K562 (cell line): ENCODE measurements around the gene NRF1. TPM values are rescaled to one million over a fixed set of nuclear protein-coding genes. Genes with fewer than 3 reads are reported as not detected.

Experiments
- ATAC-seq: fragments of 200-7000 bp; cut with Tn5 transposase; 3 replicates; pipeline ENCODE4 v1.9.1; 2020; ENCODE audit warnings: moderate library complexity
- BruUV-seq: library from RNA; stranded (reverse); fragments of 400-500 nt; replicated peaks from 2 replicates; lab custom pipeline; 2021; lab: Mats Ljungman, UMichigan
- CTCF ChIA-PET: fragments of 300-600 bp; formaldehyde crosslinking; extraction: SDS; loops from one replicate; lab custom pipeline; 2021; ENCODE audit warnings: low intra/inter-chr PET ratio; lab: Yijun Ruan, JAX
- POLR2A ChIA-PET: fragments of 300-600, 350-650 bp; sonication (Branson Sonifier 250); formaldehyde crosslinking; extraction: SDS; loops from one replicate; lab custom pipeline; 2021; ENCODE audit warnings: antibody characterized with exemption, inconsistent platforms; lab: Yijun Ruan, JAX
- DNase-seq, 4 experiments: peaks; one replicate each; pipeline versions ENCODE4 v3.0.0 to v3.0.0-alpha.2; 2011 to 2018; ENCODE audit warnings: low spot score in 3 of 4, mixed read lengths in 3 of 4; ENCODE audit errors: extremely low read depth in 1 of 4
- FAIRE-seq: peaks from 2 replicates; lab custom pipeline; 2011; peaks lifted over from hg19 to GRCh38; lab: Jason Lieb, UNC
- H2AFZ ChIP-seq: 2 replicates; pipeline ENCODE4 v1.6.0; 2011; ENCODE audit warnings: low read depth, low read length, control low read depth, inconsistent platforms
- H3K27ac ChIP-seq: fragments of 200-600 bp; 3 replicates; pipeline ENCODE4 v1.8.0; 2011; ENCODE audit warnings: low read depth, mild to moderate bottlenecking, control low read depth, inconsistent platforms, low read length, moderate library complexity, mixed read lengths; ENCODE audit errors: extremely low read depth
- H3K27me3 ChIP-seq, 2 experiments: fragments of 300-600 bp in 1 of 2; 2 replicates in 1 of 2; 3 replicates in 1 of 2; pipeline versions ENCODE4 v1.6.0 to v1.8.0; 2011; ENCODE audit warnings: inconsistent platforms in 2 of 2, low read length in 2 of 2, mild to moderate bottlenecking in 1 of 2, mixed read lengths in 1 of 2, moderate library complexity in 1 of 2; ENCODE audit not compliant: control insufficient read depth in 2 of 2, insufficient read depth in 2 of 2
- H3K36me3 ChIP-seq: fragments of 300-600 bp; 3 replicates; pipeline ENCODE4 v1.8.0; 2011; ENCODE audit warnings: mild to moderate bottlenecking, low read length, inconsistent platforms; ENCODE audit not compliant: control insufficient read depth, insufficient read depth
- H3K4me1 ChIP-seq, 2 experiments: fragments of 200-600 bp in 1 of 2; replicated peaks in 1 of 2; 2 replicates in 1 of 2; 3 replicates in 1 of 2; pipeline versions ENCODE4 v1.5.1 to v1.8.0; 2011; ENCODE audit warnings: inconsistent platforms in 2 of 2, low read length in 2 of 2, mild to moderate bottlenecking in 1 of 2, mixed read lengths in 1 of 2, moderate library complexity in 1 of 2; ENCODE audit not compliant: control insufficient read depth in 2 of 2, insufficient read depth in 2 of 2
- H3K4me2 ChIP-seq: 2 replicates; pipeline ENCODE4 v1.6.1; 2011; ENCODE audit warnings: low read length, control low read depth, inconsistent platforms, mixed read lengths; ENCODE audit not compliant: insufficient read depth
- H3K4me3 ChIP-seq: fragments of 200-600 bp; sonication (generic), shearing (Covaris generic); 2 replicates; pipeline ENCODE4 v1.5.1; 2016; ENCODE audit warnings: control low read depth, inconsistent platforms
- H3K79me2 ChIP-seq: fragments of 200-600 bp; 3 replicates; pipeline ENCODE4 v1.8.0; 2011; ENCODE audit warnings: low read length, inconsistent platforms; ENCODE audit not compliant: control insufficient read depth, insufficient read depth
- H3K9ac ChIP-seq, 2 experiments: 2 replicates each; pipeline versions ENCODE4 v1.6.0 to v1.6.1; 2011; ENCODE audit warnings: low read depth in 2 of 2, low read length in 2 of 2, control low read depth in 1 of 2, inconsistent platforms in 1 of 2, mild to moderate bottlenecking in 1 of 2, mixed read lengths in 1 of 2; ENCODE audit not compliant: insufficient read depth in 1 of 2
- H3K9me1 ChIP-seq: one replicate; pipeline ENCODE4 v1.6.0; 2011; ENCODE audit warnings: inconsistent platforms, mild to moderate bottlenecking, low read length, moderate library complexity; ENCODE audit not compliant: control insufficient read depth, insufficient read depth
- H3K9me3 ChIP-seq: replicated peaks from 2 replicates; pipeline ENCODE4 v1.5.1; 2011; ENCODE audit warnings: low read depth, low read length, inconsistent platforms; ENCODE audit not compliant: control insufficient read depth, insufficient read depth
- H4K20me1 ChIP-seq: replicated peaks from 2 replicates; pipeline ENCODE4 v1.6.1; 2011; ENCODE audit warnings: low read length, inconsistent platforms, mixed read lengths; ENCODE audit not compliant: control insufficient read depth, insufficient read depth
- ARID1B ChIP-seq: fragments of 450-650 bp; IDR thresholded peaks from 2 replicates; pipeline ENCODE4 v1.6.1; 2016; ENCODE audit warnings: antibody characterized with exemption, mild to moderate bottlenecking, inconsistent platforms
- CHAMP1 ChIP-seq: fragments of 450-650 bp; IDR thresholded peaks from 2 replicates; pipeline ENCODE4 v1.6.1; 2016; ENCODE audit warnings: mild to moderate bottlenecking
- CHD1 ChIP-seq: fragments of 200-600 bp; sonication (generic); IDR thresholded peaks from one replicate; pipeline ENCODE4 v1.6.1; 2012; ENCODE audit warnings: mild to moderate bottlenecking, moderate library complexity, low read length, inconsistent platforms
- CHD4 ChIP-seq: fragments of 200-600 bp; sonication (generic); IDR thresholded peaks from 3 replicates; pipeline ENCODE4 v1.6.1; 2012; ENCODE audit warnings: low read depth, mild to moderate bottlenecking, mixed read lengths, low read length, inconsistent platforms; ENCODE audit not compliant: insufficient read depth, insufficient replicate concordance, poor library complexity, severe bottlenecking
- DLX4 ChIP-seq: fragments of 250-450 bp; sonication (Bioruptor Pico); IDR thresholded peaks from 2 replicates; pipeline ENCODE4 v1.6.1; 2021; ENCODE audit warnings: mild to moderate bottlenecking
- ELF2 ChIP-seq: fragments of 250-450 bp; sonication (Bioruptor Pico); IDR thresholded peaks from 2 replicates; pipeline ENCODE4 v1.5.0; 2021; ENCODE audit warnings: mild to moderate bottlenecking
- HCFC1 ChIP-seq: IDR thresholded peaks from 2 replicates; pipeline ENCODE4 v1.6.1; 2012; ENCODE audit warnings: low read depth, low read length, improper control_type of control experiment
- MCM3 ChIP-seq: fragments of 450-650 bp; IDR thresholded peaks from 2 replicates; pipeline ENCODE4 v1.6.1; 2016
- NR2C1 ChIP-seq, 2 experiments: fragments of 450-650 bp; IDR thresholded peaks; 2 replicates each; pipeline ENCODE4 v1.6.1; 2017; ENCODE audit warnings: mild to moderate bottlenecking in 2 of 2, antibody characterized with exemption in 1 of 2, inconsistent platforms in 1 of 2, missing compliant biosample characterization in 1 of 2, missing genetic modification characterization in 1 of 2
- RB1 ChIP-seq: fragments of 450-650 bp; IDR thresholded peaks from 2 replicates; pipeline ENCODE4 v1.6.1; 2017; ENCODE audit warnings: low read depth, mild to moderate bottlenecking
- RBM34 ChIP-seq: fragments of 200-400 bp; formaldehyde crosslinking; IDR thresholded peaks from 2 replicates; pipeline ENCODE4 v1.6.1; 2018; ENCODE audit warnings: low read length, borderline replicate concordance; ENCODE audit not compliant: insufficient read depth
- SLC30A9 ChIP-seq: fragments of 250-450 bp; sonication (Bioruptor Pico); IDR thresholded peaks from 2 replicates; pipeline ENCODE4 v1.8.0; 2022; ENCODE audit warnings: mild to moderate bottlenecking, moderate library complexity
- SMAD2 ChIP-seq: fragments of 150-350 bp; IDR thresholded peaks from 2 replicates; pipeline ENCODE4 v1.6.1; 2014; ENCODE audit warnings: low read depth, mild to moderate bottlenecking, low read length
- SOX6 ChIP-seq: fragments of 450-650 bp; IDR thresholded peaks from 2 replicates; pipeline ENCODE4 v1.6.1; 2014; ENCODE audit warnings: mild to moderate bottlenecking
- ZNF165 ChIP-seq: fragments of 250-450 bp; sonication (Bioruptor Pico); IDR thresholded peaks from 2 replicates; pipeline ENCODE4 v1.4.0; 2020; ENCODE audit warnings: borderline replicate concordance
- ZNF354B ChIP-seq: fragments of 250-450 bp; sonication (Bioruptor Pico); IDR thresholded peaks from 2 replicates; pipeline ENCODE4 v1.4.0; 2020
- ZNF445 ChIP-seq: fragments of 250-450 bp; sonication (Bioruptor Pico); IDR thresholded peaks from 2 replicates; pipeline ENCODE4 v1.4.0; 2020; ENCODE audit warnings: low read depth, mild to moderate bottlenecking, moderate library complexity
- WGBS: fragments of 100-300 bp; shearing (Covaris generic); methylation state at CpG from one replicate; pipeline ENCODE4 v1.1.6; 2016; ENCODE audit warnings: low coverage, mixed read lengths; ENCODE audit not compliant: insufficient coverage; ENCODE audit errors: missing lambda C conversion rate; 5-methylcytosine and 5-hydroxymethylcytosine counted together
- in situ Hi-C: fragments of 300-500 bp; cut with MboI; formaldehyde crosslinking; loops from 4 replicates; pipeline ENCODE4 v1.15.0; 2018; ENCODE audit warnings: inconsistent platforms, mixed read lengths
- intact Hi-C: fragments of 100-400 bp; cut with micrococcal nuclease; formaldehyde crosslinking; loops from 2 replicates; pipeline ENCODE4 v1.14.2; 2022
- polyA plus RNA-seq, 8 experiments: library from polyadenylated mRNA; depleted of rRNA in 4 of 8; stranded (reverse) in 5 of 8; unstranded in 3 of 8; fragments of >200 nt; fragmentation: Nextera tagmentation in 2 of 8; fragmentation: Illumina TruSeq in 1 of 8; extraction: Ambion mirVana in 2 of 8; extraction: Trizol in 1 of 8; gene quantifications; 2 replicates each; pipeline versions ENCODE4 v1.2.1 to v1.2.3, GENCODE V29; 2011 to 2014; ENCODE audit warnings: inconsistent platforms in 1 of 8, missing spikeins in 1 of 8
- total RNA-seq, 7 experiments: library from RNA; depleted of rRNA in 6 of 7; stranded (reverse); fragments of >200 nt in 6 of 7; fragmentation: Illumina TruSeq in 2 of 7; extraction: Trizol in 2 of 7; gene quantifications; 2 replicates each; pipeline versions ENCODE4 v1.2.1 to v1.2.3, GENCODE V29; 2011 to 2021; ENCODE audit warnings: low replicate concordance in 1 of 7

The NRF1 gene
- total and polyA plus RNA-seq, 9 of the 15 experiments (the other 6 are each of a cell fraction or from before 2014, with no cell fraction given) = 8.6 to 28.8 (median 20.3) TPM

- Histone ChIP-seq H3K9ac (no peak overlapping the region), H3K9me1 (no peaks in the 10 kb centered on the region), H3K9me3 (no peaks in the 10 kb centered on the region), H3K4me3 (no peak overlapping the region), H3K79me2 (peaks cover 96% of the 10 kb centered on the region), H3K27ac (no peak overlapping the region), H3K27me3 (no peaks in the 10 kb centered on the region), H3K4me1 (peaks cover 12 to 43% of the 10 kb centered on the region in 2 experiments), H2AFZ (no peak overlapping the region), H3K4me2 (no peak overlapping the region), H3K36me3 (no peaks in the 10 kb centered on the region), H4K20me1 (peaks cover 28% of the 10 kb centered on the region; the same call in 1 of the 2 replicates)
- WGBS = 62% methylated on average over 3 of the region's 3 CpGs
- no peak for FAIRE-seq
- DNase-seq = peak in 1 of 4 experiments; percentile 4
- in situ Hi-C loops = no loop called here
- CTCF ChIA-PET = interaction anchor here (0.7 kb wide), 1 partner anchor 27 kb away, joined by 3 read pairs; no protein-coding TSS in a partner anchor
- POLR2A ChIA-PET = interaction anchor here (0.9 kb wide), 1 partner anchor 8 kb away, joined by 3 read pairs; no protein-coding TSS in a partner anchor
- intact Hi-C loops = no loop called here
- TF ChIP-seq SLC30A9 (CRISPR knock-in tag) (no peak), DLX4 (CRISPR knock-in tag) (no peak), CHD4 (no peak), HCFC1 (no peak), CHD1 (no peak), RBM34 (no peak), ZNF354B (CRISPR knock-in tag) (no peak), CHAMP1 (no peak), MCM3 (no peak), RB1 (no peak), SMAD2 (no peak), ARID1B (no peak), NR2C1 (IDR thresholded peaks at IDR 0.05) (no peak), NR2C1 (tag; IDR thresholded peaks at IDR 0.05) (no peak), ZNF165 (CRISPR knock-in tag) (no peak), ZNF445 (no peak), ELF2 (CRISPR knock-in tag) (no peak), SOX6 (no peak)
- BruUV-seq = no TSS peak
- no peak for ATAC-seq
Observed at GRCh38 chr7:129617178-129617577, 5.7 kb downstream of the NRF1 start.
